OCI-LY3 (cell line): ENCODE measurements around the gene KCNE1.

Source experiments
- CTCF ChIP-seq: fragments of 200-600, 300-600 bp; sonication (generic); IDR thresholded peaks from 2 replicates; pipeline ENCODE4 v1.5.1; 2014; ENCODE audit warnings: antibody characterized with exemption, low read length, low read depth
- EZH2phosphoT487 ChIP-seq: fragments of 200-600 bp; shearing (Covaris generic); IDR thresholded peaks from 2 replicates; pipeline ENCODE4 v1.6.1; 2018; ENCODE audit warnings: antibody characterized with exemption, mixed run types, low read depth

GRCh38 chr21:34531399-34531798, 19.4 kb upstream of the KCNE1 start:
- TF ChIP-seq CTCF (no peak), EZH2phosphoT487 (no peak)
